RKO (cell line): ENCODE measurements around the gene LAMB2.

Source experiments
- DNase-seq: peaks from one replicate; pipeline ENCODE4 v3.0.0-alpha.2; 2016; ENCODE audit warnings: low spot score

LAMB2 gene

GRCh38 chr3:49161197-49161596 is 28.3 kb upstream of the LAMB2 start:
- no peak for DNase-seq

DNA sequence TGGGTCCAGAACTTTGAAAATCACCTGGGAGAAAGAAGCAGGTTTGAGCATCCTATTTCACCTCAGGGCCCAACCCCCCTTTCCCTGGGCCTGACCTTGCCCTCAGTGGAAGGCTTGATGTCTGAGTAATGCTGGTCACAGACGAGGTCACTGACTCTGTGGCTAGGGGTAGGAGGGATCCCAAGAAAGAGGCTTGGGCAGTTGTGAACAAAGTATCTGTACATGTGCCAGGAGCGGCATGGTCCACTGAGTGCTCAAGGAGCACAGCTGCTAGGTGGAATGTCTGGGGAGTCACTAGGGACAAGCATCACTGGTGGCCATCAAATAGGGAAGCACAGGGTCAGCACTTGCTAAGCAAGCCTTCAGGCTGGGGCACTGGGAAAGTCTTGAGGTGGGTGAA is 25.9 kb upstream of the LAMB2 start:
- DNase-seq = no peak

DNA sequence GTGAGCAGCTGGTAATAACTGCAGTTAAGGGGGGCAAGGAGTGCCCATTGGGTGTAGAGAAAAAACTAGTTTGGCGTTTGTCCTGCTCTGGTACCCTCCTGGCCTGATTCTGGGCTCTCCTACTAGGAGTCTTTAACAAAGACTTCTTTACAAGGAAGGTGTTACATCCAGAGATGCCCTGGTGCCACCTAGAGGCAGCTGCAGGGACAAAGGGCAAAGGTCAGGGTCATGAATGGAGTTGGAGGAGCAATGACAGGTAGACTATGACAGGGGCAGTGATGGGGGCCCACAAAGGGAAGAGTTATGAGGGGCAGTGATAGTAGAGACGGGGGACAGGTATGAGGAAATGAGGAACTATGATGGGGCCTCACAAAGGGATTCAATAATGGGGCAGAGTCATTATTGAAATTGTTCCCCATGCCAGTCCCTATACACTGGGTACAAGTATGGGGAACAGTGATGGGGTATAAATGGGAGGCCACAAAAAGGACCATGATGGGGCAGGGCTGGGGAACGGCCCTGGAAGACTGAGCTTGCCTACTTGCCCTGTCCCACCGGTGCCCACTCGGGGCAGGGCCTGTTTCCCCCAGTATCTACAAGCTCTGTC is 25.4 kb upstream of the LAMB2 start:
- DNase-seq = peak; percentile 63

DNA sequence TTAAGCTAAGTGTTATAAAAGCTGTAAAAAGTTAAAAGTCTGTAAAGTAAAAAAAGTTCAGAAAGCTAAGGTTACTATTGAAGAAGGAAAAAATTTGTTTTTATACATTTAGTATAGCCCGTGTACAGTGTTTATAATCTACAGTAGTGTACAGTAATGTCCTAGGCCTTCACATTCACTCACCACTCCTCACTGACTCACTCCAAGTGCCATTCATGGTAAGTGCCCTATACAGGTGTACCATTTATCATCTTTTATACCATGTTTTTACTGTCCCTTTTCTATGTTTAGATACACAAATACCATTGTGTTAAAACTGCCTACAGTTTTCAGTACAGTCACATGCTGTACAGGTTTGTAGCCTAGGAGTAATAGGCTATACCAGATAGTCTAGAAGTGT is 24.4 kb upstream of the LAMB2 start:
- DNase-seq = no peak

DNA sequence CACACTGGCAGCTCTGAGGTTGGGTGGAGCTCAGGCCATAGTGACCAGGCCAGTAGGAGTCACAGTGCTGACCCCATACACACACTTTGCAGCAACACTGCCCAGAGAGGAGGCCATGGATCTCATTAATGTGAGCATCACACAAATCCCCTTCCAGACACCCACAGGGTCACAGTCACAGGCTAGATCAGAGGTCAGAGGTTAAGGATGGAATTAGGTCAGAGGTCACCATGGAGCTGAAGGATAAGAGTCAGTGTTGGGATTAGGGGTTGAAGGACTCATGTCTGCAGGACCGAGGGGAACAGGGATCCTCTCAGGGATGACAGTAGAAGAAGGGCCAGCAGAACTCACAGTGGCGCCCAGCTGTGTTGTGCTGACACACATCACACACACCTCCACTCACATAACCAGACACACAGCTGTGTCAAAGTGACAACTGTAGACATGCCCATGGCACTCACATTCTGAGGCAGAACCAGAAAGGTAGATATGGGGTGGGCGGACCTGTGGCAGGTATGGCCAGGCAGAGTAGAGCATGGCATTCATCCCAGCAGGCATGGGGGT is 20.6 kb upstream of the LAMB2 start:
- no peak for DNase-seq

GRCh38 chr3:49151610-49152009 is 18.8 kb upstream of the LAMB2 start:
- DNase-seq = no peak

DNA sequence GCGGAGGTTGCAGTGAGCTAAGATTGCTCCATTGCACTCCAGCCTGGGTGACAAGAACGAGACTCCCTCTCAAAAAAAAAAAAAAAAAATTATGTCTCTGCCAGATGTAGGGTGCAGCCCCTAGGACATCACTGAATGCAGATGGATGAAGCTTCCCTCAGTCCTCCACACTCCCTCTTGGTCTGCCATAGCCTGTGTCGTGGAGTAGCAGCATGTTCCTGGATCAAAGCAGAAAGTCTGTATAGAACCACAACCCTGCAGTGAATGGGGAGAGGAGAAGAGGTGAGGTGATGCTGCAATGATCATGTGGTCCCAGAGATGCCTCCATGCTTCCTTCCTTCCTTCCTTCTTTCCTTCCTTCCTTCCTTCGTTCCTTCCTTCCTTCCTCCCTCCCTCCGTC is 15.3 kb upstream of the LAMB2 start:
- DNase-seq = no peak

DNA sequence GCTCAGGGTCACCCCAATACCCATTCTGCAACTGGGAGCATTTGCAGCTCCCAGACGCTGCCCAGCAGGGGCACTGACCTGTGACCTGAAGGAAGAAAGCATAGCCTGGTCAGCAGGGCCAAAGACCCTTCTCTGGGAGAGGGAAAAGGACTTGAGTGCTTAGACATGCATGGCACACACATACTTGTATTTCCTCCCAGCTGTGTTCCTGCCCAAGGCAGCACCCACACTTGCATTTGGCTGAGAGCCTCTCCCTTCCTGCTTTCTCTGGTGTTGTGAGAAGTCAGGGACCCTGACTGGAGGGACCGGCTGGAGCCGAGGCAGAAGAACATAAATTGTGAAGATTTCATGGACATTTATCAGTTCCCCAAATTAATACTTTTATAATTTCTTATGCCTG is 7.2 kb upstream of the LAMB2 start:
- DNase-seq = no peak

DNA sequence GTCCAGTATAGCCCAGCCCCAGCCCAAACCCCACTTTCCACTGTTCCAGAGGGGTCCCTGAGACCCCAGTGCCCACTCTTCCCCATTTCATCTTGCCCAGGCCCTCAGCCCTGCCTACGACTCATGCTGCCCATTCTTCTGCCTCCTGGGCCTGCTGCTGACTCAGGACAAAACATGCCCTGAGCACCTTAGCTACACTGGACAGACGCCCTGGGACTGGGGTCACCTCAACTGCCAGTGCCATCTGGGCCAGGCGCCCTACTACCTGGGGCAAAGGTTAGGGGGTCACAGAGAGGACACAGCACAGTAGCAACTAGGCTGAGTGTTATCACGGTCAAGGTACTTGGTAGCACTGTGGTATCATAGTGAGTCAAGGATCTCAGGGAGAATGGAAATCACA is 2.6 kb upstream of the LAMB2 start:
- DNase-seq = no peak

DNA sequence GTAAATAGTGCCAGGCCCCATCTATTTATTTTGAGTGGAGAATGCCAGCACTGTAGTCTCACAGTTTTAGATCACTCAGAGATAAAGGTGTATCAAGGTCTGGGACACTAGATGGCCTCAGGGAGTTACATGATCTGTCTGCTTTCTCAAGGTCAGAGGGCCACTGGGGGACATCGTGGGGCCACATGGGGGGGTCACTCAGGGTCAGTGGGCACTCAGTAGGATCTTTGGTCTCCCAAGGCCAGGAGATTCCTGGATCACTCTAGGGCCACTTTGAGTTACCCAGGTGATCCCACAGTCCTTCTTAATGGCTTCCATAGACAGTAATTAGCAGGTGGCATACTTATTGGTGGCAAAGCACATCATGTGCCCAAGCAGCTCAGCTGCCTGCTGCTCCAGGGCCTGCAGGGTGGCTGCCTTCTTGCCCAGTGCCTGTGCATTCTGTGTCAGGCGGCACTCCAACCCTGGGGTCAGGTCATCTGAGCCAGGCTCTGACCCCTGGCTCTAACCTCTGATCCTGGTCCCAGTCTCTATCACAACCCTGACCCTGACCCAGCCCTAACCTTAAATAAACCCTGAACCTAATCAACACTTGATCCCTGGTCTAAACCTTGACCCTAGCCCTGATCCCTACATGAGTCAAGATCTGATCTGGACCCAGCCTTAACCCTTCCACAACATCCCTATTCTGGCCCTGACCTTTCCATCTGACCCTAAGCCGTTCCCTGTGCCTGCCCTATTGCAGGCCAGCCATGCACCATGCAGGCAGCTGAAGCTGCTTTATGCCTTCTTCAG is 1.8 kb upstream of the LAMB2 start:
- DNase-seq = peak; percentile 27

DNA sequence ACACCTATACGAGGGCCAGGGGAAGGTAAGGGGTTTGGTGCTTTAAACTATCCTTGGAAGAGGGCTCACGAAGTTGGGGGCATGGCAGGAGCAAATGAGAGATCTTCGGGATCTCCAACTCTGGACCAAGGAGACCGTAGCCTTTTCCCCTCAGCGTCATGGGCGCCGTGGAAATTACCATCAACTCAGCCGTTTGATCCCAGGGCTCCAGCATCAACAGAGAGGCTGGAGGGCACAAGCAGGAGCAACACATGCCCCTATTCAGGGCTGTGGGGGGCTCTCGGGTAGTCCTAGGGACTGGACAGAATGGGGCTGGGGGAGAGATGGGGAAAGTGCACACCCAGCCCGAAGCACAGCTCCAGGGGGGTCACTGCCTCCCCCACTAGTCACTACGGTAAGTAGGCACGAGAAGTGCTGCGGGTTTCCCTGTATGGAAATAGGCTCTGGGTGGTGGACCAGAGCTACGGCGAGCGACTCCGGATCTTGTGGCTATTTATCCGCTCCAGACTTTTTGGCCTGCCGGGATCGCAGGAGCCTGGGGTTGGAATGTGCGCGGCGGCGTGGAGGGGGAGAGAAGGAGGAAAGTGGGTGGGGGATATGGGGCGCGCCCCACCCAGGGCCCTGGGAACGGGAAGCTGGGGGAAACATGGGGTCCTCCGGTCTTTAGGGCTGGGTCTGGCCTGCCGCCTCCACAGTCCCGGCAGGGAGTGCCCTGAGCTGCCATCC is 539 bp upstream of the LAMB2 start:
- DNase-seq = peak; percentile 83

- no peak for DNase-seq
Observed at GRCh38 chr3:49132073-49132436, 795 bp downstream of the LAMB2 start.

DNA sequence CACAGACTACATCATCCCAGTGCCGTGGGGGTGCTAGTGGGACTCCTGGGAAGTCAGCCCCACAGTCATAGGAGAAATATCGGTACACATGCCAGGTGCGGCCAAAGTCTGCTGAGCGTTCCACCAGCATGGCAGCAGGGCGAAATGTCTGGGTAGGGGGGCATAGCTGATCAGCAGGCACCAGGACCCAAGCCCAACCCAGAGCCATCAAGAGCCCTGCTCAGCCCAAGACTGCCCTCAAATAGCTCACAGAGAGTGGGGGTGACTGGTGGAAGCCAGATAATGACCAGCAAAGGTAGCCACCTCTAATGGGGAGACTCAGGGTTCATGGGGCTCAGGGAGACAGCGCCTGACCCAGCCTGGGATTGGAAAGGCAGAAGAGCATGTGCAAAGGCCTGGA is 1.3 kb downstream of the LAMB2 start:
- DNase-seq = no peak

GRCh38 chr3:49131040-49131439 is 1.8 kb downstream of the LAMB2 start:
- DNase-seq = no peak

DNA sequence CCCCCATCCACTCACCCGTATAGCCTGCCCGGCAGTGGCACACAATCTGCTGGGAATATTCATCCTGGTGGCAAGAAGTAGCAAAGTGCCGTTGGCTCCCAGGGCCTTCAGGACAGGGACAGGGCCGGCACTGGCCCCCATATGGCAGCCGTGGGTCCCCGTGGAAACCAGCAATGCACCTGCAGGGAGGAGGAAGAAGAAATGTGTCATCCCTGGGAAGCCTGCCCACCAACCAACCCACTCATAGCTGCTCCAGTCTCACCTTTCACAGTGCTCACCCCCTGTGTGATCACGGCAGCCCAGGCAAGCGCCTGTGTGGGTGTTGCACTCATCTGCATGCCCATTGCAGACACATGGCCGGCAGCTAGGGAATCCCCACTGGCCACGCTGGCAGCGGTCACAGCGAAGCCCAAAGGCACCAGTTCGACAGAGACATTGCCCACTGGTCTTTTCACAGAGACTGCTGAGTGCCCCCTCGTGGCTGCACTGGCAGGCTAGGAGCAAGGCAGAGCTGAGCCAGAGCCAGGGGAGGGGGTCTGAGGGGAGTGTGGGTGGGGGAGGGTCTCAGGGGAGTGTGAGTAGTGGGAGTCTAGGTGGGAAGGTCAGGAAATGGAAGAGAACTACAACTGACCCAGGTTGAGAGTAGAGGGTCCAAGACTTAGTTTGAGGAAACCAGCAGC is 7.7 kb downstream of the LAMB2 start:
- no peak for DNase-seq

GRCh38 chr3:49124203-49124602 is 8.6 kb downstream of the LAMB2 start:
- no peak for DNase-seq

GRCh38 chr3:49123687-49124086 is 9.2 kb downstream of the LAMB2 start:
- no peak for DNase-seq

DNA sequence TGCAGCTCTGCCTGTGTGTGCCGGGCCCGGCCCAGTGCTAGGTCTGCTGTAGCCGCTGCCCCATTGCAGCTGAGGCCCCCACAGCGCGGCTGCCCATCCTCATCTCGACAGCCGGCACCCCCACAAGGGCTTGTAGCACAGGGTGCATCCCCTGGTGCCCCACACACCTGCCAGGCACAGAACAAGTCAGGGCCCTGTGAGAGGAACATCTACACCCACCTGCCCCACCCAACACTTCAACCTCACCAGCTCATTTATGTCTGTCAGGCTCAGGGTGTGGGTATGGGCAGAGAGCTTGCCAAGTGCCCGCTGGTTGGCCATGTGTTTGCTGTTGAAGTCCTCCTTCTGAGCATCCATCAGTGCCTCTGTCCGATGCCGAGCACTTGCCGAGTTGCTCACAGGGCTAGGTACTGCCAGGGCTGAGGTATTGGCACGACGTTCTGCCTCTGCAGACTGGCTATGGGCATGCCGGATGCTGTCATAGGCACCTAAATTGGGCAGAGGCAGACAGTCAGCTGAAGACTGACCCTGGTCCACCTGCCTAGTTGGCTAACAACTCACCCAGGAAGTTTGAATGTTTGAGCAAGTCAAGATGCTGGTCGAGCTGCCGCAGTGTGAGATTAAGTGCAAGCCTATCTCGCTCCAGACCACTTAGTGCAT is 9.8 kb downstream of the LAMB2 start:
- DNase-seq = no peak

DNA sequence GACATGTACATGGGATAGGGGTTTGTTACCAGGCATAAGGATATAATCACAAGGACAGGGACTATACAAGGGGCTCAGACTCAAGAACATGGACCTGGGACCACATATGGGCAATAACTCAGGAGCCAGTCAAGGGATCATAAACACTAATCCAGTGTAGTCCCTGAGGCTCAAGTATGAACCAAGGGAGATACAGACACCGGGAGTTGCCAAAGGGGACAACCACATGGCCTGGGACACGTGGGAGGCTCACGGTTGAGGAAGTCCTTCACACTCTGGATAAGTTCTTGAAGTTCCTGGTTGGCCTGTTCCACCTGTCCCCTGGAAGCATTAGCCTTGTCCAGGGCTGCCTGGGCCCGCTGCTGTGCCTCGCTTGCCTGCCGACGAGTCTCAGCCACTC is 10.4 kb downstream of the LAMB2 start:
- no peak for DNase-seq

DNA sequence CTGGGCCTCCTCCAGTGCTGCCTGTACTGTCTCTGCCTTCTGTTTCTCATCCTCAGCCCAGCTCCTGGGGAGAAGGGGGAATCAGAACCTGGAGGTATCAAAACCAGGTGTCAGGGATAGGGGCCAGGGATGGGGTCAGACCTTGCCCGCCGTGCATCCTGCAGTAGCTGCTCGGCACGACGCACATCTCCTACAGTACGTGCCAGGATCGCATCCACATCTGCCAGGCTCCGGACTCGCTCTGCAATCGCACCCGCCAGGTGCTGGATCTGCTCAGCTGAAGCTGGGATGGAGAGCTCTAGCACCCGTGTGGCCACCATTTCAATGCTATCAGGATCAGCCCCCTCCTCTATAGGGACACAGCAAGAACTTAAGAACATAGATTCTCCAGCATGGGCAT is 10.8 kb downstream of the LAMB2 start:
- no peak for DNase-seq

DNA sequence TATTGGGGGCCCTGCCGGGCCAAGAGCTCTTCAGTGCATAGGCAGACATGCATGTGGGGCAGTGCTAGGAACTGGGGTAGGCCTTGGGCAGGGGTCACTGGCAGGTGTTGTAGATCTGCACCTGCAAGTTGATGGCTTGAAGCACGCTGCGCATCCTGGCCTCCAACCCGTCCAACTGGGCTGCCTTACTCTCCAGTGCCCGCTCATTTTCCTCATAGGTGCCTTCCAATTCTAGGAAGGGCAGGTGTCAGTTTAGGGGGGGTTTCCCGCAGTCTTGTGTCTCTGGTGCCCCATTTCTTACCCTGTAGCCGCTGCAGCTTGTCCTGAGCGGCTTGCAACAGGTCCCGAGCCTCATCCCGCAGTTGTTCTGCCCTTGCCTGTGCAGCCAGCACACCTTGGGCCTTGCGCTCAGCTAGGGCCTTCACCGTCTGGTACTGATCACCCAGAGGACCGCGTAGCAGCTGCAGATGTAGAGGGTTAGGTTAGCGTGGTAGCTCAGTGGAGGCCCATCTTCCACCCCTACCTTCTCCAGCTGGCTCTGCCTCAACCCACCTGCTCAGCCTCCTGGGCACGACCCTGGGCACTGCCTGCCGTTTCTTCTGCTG is 11.6 kb downstream of the LAMB2 start:
- no peak for DNase-seq
